Hematopoietic multipotent progenitor cell treated with erythropoietin and hydrocortisone succinate and interleukin-3 and kit ligand, for 6 days (in vitro differentiated cells): ENCODE data around the gene RPRD1A.
"Not testable (repeated sequence)": the region's sequence is repeated elsewhere in the genome, so short reads cannot be mapped to it uniquely, and the experiment has no call there.

Source experiments
- DNase-seq: peaks from one replicate; pipeline ENCODE4 v3.0.0-alpha.2; 2015

Gene RPRD1A

GRCh38 chr18:36025025-36025424 is 42.3 kb downstream of the RPRD1A start:
- DNase-seq: no peak

GRCh38 chr18:36024241-36024640 is 43.1 kb downstream of the RPRD1A start:
- DNase-seq: not testable (repeated sequence)

GRCh38 chr18:36023336-36023735 is 44.0 kb downstream of the RPRD1A start:
- DNase-seq: no peak

- DNase-seq: no peak
Measured at GRCh38 chr18:36020174-36020711, 47.1 kb downstream of the RPRD1A start.

GRCh38 chr18:36017232-36017631 is 50.1 kb downstream of the RPRD1A start:
- no peak for DNase-seq

GRCh38 chr18:36015629-36016028 is 51.7 kb downstream of the RPRD1A start:
- DNase-seq: no peak

GRCh38 chr18:36012891-36013290 is 54.5 kb downstream of the RPRD1A start:
- no peak for DNase-seq

- no peak for DNase-seq
Measured at GRCh38 chr18:36009214-36009613, 58.1 kb downstream of the RPRD1A start.

- DNase-seq: no peak
Measured at GRCh38 chr18:36006997-36007396, 60.4 kb downstream of the RPRD1A start.

GRCh38 chr18:35999925-36000324 is 67.4 kb downstream of the RPRD1A start:
- DNase-seq: no peak

GRCh38 chr18:35998967-35999366 is 68.4 kb downstream of the RPRD1A start:
- peak; percentile 57 for DNase-seq

- no peak for DNase-seq
Measured at GRCh38 chr18:35993013-35993412, 74.3 kb downstream of the RPRD1A start.

- DNase-seq: no peak
Measured at GRCh38 chr18:35991696-35992095, 75.7 kb downstream of the RPRD1A start.

- DNase-seq: no peak
Measured at GRCh38 chr18:35983818-35984217, 83.5 kb downstream of the RPRD1A start.

- no peak for DNase-seq
Measured at GRCh38 chr18:35983147-35983546, 84.2 kb downstream of the RPRD1A start.

GRCh38 chr18:35982409-35983114 is 84.8 kb downstream of the RPRD1A start:
- no peak for DNase-seq

GRCh38 chr18:35979112-35979511 is 88.2 kb downstream of the RPRD1A start:
- no peak for DNase-seq

- no peak for DNase-seq
Measured at GRCh38 chr18:35974181-35974580, 93.2 kb downstream of the RPRD1A start.

- DNase-seq: no peak
Measured at GRCh38 chr18:35973650-35974049, 93.7 kb downstream of the RPRD1A start.

GRCh38 chr18:35972197-35973000 is 95.0 kb downstream of the RPRD1A start, which contains the start of gene RMP24:
RMP24 (plus strand) TSS chr18:35972679.
- DNase-seq: peak; percentile 96

GRCh38 chr18:35971661-35972196 is 95.6 kb downstream of the RPRD1A start:
- DNase-seq: no peak

- DNase-seq: peak; percentile 15
Measured at GRCh38 chr18:35969676-35970075, 97.7 kb downstream of the RPRD1A start.

GRCh38 chr18:35968278-35968880 is 99.0 kb downstream of the RPRD1A start:
- no peak for DNase-seq
